ENCODE results near the gene TXNIP.

TXNIP gene

GRCh38 chr1:145961425-145962156 is 34.8 kb downstream of the TXNIP start:
- DNase-seq: peak; percentile 24

DNA sequence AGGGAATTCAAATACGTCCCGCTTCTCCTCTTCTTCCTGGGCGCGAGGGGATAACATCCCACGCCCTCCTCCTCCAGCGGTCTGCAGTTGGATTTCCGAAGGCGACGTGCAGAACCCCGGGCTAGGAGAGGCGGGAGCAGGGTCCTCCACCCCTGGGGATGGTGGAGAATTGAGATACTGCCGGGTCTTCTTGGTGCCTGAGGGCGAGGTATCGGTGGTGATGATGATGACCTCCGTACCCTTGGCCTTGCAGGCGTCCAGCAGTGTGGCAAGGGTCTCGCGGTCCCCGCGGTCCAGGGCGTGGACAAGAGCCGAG is 35.3 kb downstream of the TXNIP start:
- DNase-seq: no peak

DNA sequence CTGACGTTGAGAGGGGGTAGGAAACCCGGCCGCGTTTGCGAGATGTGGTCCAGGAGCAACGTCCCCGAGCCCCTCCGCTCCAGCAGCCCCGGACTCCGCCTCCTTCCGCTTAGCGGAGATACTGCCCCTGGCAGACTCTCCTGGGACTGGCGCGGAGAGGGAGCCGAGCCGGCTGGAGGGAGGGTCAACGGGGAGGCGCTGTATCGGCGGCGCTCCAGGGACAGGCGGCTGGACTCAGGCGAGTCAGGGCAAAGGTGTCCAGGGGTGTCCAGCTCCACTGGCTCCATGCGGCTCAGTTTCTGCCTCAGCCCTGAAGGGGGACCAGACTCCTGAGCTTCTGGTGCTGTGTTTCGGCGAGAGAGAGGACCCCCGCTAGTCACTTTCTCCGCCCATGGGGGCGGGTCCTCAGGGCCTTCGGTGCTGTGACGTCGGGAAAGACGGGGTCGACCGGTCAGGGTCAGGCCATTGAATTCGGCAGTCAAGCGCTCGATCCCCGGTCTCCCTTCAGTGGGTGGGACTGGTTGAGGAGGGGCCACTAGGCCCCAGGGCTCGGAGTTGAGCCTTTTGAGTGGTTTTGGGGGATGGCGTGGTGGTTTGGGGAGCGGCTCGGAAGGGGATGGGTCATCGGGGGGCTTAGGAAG is 35.8 kb downstream of the TXNIP start:
- DNase-seq: peak; percentile 39

DNA sequence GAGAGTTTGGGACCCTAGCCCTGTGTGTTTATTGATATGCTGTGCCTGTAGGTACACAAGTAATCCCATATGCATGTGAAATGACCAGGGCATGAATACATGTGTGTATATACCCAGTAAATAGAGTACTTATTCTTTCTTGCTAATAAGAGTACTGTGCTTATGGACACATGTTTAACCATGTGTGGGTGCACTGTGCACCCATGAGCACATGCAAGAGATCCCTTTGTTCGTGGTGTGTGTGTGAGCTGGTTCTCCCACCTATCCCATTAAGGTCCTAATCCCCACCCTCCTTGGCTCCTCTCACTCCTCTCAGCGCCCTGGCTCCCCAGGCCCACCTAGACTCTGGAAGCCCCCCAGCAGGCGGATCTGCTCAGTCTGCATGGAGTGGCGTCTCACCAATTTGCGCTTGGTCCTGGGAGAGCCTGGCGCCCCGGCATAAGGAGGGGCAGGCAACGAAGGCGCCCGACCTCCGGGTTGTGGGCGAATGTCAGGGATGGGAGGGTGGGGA is 36.4 kb downstream of the TXNIP start:
- no peak for DNase-seq

GRCh38 chr1:145959333-145959732 is 37.0 kb downstream of the TXNIP start:
- no peak for DNase-seq

DNA sequence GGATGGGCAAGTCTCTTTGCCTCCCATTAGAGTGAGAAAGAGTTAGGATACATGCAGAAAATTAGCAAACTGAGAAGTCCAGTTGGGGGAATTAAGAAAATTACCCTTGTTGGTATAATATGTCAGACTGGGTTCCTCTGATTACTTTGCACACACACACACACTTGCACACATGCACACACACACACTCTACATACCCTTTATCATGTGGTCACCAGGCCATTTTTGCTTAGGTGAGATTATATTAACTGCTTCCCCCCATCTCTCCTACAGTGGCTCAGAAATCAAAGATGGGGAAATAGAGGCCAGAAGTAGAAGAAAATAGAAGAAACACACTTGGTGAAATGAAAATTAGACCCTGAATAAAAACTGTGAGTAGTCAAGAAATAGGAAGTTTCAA is 37.6 kb downstream of the TXNIP start:
- DNase-seq: no peak

DNA sequence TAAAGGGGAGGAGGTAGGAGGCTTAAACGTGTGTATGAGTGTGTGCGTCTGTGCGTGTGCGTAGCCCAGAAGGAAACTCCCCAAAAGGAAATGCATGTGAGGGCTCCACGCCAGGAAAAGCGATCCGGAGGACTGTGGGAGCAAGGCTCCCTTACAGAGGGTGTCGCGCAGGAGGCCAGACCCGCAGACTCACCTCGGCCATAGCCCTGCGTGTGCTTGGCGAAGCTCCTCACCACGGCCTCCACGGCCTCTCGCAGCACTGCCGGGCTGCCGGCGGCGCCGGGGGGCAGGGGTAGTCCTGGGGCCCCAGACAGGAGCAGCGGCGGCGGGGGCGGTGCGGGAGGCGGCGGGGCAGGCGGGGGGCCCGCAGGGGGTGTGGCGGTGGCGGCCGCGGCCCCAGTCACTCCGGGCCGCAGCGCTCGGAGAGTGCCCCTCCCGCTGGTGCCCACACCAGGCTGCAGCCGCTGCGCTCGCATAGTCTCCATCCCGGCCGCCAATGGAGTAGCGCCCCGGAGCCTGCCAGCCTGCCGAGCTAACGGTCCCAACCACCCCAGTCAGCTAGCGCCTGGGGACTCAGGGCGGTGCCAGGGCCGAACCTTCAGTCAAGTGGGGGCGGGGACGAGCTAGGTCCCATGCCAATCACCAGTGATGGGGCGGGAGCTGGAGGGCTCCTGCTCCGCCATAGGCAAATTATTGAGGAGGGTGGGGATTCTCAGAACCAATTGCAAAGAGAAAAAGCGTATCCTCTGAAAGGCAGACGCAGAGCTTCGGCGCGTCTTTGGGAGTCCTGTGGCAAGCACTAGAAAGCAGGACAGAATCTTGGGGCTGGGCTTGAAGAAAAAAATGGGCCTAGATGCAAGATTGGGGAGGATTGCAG is 38.7 kb downstream of the TXNIP start, which contains the start of gene LIX1L:
LIX1L (minus strand) TSS at position 575 of the 877 bp plus-strand sequence; CDS start at position 485, 90 bp downstream.
- DNase-seq: peak; percentile 94

GRCh38 chr1:145956781-145957442 is 39.5 kb downstream of the TXNIP start:
- peak; percentile 19 for DNase-seq

DNA sequence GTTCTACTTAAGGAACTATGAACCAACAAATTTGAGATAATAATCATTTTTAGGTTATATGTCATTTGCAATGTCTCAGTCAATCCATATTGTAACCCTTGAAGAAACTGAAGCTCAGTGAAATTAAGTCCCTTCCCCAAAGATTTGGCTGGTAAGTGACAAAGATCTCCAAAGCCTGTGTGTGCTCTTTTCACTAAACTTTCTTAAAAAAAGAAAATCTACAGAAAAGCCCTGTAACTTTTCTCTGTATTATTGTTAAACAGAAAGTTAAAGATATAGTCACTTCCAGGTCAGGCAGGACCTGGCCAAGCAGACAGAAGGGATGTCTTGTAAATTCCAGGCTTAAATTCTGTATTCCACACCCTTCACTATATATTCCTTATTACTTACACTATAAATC is 40.0 kb downstream of the TXNIP start:
- no peak for DNase-seq

- DNase-seq: no peak
Observed at GRCh38 chr1:145955436-145955835, 40.9 kb downstream of the TXNIP start.

DNA sequence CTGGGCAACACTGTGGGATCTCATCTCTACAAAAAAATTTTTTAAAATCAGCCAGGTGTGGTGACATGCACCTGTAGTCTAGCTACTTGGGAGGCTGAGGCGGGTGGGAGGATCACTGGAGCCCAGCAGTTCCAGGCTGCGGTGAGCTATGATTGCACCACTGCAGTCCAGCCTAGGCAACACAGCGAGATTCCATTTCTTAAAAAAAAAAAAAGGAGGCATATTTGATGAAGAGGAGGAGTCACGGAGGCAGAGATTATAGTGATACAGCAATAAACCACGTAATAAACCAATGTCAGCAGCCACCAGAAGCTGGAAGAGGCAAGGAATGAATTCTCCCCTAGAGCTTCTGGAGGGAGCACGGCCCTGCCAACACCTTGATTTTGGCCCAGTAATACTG is 42.5 kb downstream of the TXNIP start:
- DNase-seq: no peak

DNA sequence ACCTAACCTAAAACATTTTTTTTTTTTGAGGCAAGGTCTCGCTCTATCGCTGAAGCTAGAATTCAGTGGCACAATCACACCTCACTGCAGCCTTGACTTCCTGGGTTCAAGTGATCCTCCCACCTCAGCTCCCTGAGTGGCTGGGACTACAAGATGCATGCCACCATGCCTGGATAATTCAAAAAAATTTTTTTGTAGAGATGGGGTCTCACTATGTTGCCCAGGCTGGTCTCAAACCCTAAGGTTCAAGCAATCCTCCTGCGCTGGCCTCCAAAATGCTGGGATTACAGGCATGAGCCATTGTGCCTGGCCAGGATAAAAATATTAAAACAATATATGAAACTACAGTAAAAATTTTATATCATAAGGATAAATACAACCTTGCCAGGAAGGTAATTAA is 43.5 kb downstream of the TXNIP start:
- no peak for DNase-seq

DNA sequence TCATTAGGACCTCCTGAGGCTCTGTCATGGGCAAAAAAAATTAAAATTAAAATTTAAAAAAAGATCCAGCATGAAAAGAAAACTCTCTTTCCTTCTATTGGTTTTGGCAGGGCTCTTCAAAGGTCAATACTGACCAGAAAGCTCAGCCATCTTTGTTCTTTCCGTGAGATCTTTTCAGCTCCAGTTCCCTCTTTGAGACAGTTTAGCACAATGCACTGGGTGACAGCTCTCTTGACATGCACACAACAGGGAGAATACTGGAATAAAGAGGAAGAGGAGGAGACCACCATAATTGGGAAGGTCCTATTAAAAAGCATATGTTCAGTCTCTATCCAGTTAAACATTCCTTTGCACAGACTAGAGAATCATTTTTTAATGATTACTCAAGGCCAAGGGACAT is 44.9 kb downstream of the TXNIP start:
- no peak for DNase-seq

DNA sequence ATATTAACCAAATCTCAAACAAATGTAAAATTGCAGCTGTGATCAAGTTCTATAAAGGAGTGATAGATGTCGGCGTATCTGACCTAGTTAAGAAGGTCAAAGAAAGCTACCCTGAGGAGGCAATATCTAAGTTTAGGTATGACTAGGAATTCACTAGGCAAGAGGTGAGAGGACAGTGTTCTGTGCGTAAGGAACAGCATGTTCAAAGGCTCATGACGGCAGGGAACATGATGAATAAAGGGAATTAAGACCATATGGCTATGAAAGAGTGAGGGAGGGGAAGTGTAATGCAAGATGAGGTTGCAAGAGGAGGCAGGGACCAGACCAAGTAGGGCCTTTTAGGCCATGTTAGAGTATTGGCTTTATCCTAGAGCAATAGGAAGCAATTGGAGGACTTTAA is 47.2 kb downstream of the TXNIP start:
- DNase-seq: no peak

GRCh38 chr1:145947551-145947950 is 48.8 kb downstream of the TXNIP start:
- no peak for DNase-seq

DNA sequence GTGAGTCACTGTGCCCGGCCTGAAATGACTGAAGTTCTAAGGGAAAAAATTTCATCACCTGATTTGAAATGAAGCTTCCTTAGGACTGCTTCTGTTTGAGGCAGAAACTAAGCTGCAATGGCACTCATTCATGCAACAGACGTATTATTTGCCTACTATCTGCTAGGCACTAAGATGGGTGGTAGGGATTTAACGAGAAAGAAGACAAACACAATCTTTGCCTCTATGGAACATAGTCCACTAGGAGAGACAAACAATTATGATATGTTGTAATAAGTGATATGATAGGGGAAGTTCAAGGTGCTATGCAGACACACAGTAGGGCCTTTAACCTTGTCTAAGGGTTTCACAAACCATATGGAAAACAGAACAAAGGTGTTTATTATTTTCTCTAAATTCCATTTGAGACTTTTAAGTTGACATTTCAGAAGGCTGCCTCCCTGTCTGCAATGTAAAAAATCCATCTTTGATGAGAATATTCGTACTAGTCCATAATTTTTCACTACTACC is 49.8 kb downstream of the TXNIP start:
- no peak for DNase-seq

- no peak for DNase-seq
Observed at GRCh38 chr1:145944532-145944931, 51.8 kb downstream of the TXNIP start.

DNA sequence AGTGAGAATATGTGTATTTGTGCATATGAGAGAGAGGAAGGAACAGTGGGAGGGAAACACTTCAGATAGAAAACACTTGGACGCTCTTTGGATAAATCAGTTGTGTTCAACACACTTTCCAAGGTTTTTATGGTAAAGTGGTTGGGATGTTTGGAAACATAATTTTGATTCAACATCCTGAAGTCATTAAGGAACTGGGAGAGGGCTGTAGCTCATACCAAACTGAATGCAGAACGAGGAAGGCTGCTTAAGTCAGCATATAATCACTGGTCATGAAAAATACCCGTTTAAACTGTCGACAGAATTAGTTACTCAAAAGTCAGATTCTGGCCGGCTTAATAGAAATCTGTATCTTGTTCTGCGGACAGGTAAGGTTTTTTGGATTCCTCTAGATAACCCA is 53.5 kb downstream of the TXNIP start:
- DNase-seq: no peak
